Uterus (tissue), 2 donors: Measurements from ENCODE around the gene PDE4D.
"Not testable (repeated sequence)": the region's sequence is repeated elsewhere in the genome, so short reads cannot be mapped to it uniquely, and the experiment has no call there.

ENCODE experiments used
- CTCF ChIP-seq, 4 experiments: fragments of 200-600 bp in 2 of 4; fragments of 450-650 bp in 2 of 4; sonication (generic) in 2 of 4; IDR thresholded peaks; one replicate each; pipeline ENCODE4 v1.5.1; 2016 to 2019; ENCODE audit warnings: antibody characterized with exemption in 4 of 4, mild to moderate bottlenecking in 2 of 4, moderate library complexity in 1 of 4
- POLR2A ChIP-seq, 2 donors: fragments of 450-650 bp; IDR thresholded peaks; one replicate each; pipeline ENCODE4 v1.6.1; 2016; ENCODE audit warnings: antibody characterized with exemption in 2 of 2, mild to moderate bottlenecking in 1 of 2, moderate library complexity in 1 of 2

GRCh38 chr5:59748036-59748663 lies 145.4 kb downstream of the PDE4D start:
- TF ChIP-seq CTCF, POLR2A (IDR thresholded peaks at IDR 0.05): not testable (repeated sequence)
